WTC11 (cell line): ENCODE results near the gene DAD1. TPM values are rescaled to one million over a fixed set of nuclear protein-coding genes. Genes with fewer than 3 reads are reported as not detected.

Source experiments
- ATAC-seq: fragments of 200-7000 bp; cut with Tn5 transposase; 2 replicates; pipeline ENCODE4 v1.10.0; 2021; ENCODE audit warnings: mild to moderate bottlenecking, moderate library complexity
- CTCF ChIA-PET: fragments of 300-600 bp; sonication (Branson Sonifier 250); formaldehyde crosslinking; loops from one replicate; lab custom pipeline; 2021; ENCODE audit warnings: antibody characterized with exemption; lab: Charles Lee
- POLR2A ChIA-PET: fragments of 350-600 bp; sonication (Branson Sonifier 250); formaldehyde crosslinking; loops from one replicate; lab custom pipeline; 2021; ENCODE audit warnings: antibody characterized with exemption; lab: Charles Lee
- DNase-seq: peaks from one replicate; pipeline ENCODE4 v3.0.0; 2021; ENCODE audit warnings: low spot score
- H3K27ac Mint-ChIP-seq: 2 replicates; pipeline ENCODE4 v1.8.0; 2021; ENCODE audit warnings: mixed read lengths
- H3K27me3 Mint-ChIP-seq: 2 replicates; pipeline ENCODE4 v1.8.0; 2021; ENCODE audit warnings: low read depth, mild to moderate bottlenecking, moderate library complexity, mixed read lengths
- H3K36me3 Mint-ChIP-seq: 2 replicates; pipeline ENCODE4 v1.8.0; 2021; ENCODE audit warnings: mixed read lengths
- H3K4me1 Mint-ChIP-seq: 2 replicates; pipeline ENCODE4 v1.8.0; 2022; ENCODE audit warnings: mixed read lengths
- H3K4me3 Mint-ChIP-seq: 2 replicates; pipeline ENCODE4 v1.8.0; 2021; ENCODE audit warnings: mild to moderate bottlenecking, moderate library complexity, mixed read lengths
- H3K9me3 Mint-ChIP-seq: 2 replicates; pipeline ENCODE4 v1.8.0; 2021; ENCODE audit warnings: mixed read lengths
- AR ChIP-seq: fragments of 250-450 bp; sonication (Bioruptor Pico); IDR thresholded peaks from 2 replicates; pipeline ENCODE4 v1.9.0; 2021; ENCODE audit warnings: mild to moderate bottlenecking
- CDX4 ChIP-seq: fragments of 250-450 bp; sonication (Bioruptor Pico); IDR thresholded peaks from 2 replicates; pipeline ENCODE4 v1.9.0; 2021; ENCODE audit warnings: moderate library complexity, mild to moderate bottlenecking, inconsistent platforms, borderline replicate concordance
- GABPB1 ChIP-seq: sonication (generic); formaldehyde crosslinking; IDR thresholded peaks from 2 replicates; pipeline ENCODE4 v1.8.1; 2023; ENCODE audit warnings: mild to moderate bottlenecking, missing genetic modification reagents
- NFYB ChIP-seq: sonication (generic); formaldehyde crosslinking; conservative IDR thresholded peaks from 2 replicates; pipeline ENCODE4 v1.8.0; 2022; ENCODE audit warnings: low read depth, missing genetic modification reagents
- OVOL2 ChIP-seq: fragments of 250-450 bp; sonication (Bioruptor Pico); IDR thresholded peaks from 2 replicates; pipeline ENCODE4 v1.9.0; 2021; ENCODE audit warnings: mild to moderate bottlenecking, borderline replicate concordance
- RORB ChIP-seq: fragments of 250-450 bp; sonication (Bioruptor Pico); IDR thresholded peaks from 2 replicates; pipeline ENCODE4 v1.9.0; 2021; ENCODE audit warnings: mild to moderate bottlenecking
- STAT6 ChIP-seq: sonication (generic); formaldehyde crosslinking; conservative IDR thresholded peaks from 2 replicates; pipeline ENCODE4 v1.8.1; 2023; ENCODE audit warnings: mild to moderate bottlenecking, low read depth, missing genetic modification reagents, moderate library complexity
- ZBTB21 ChIP-seq: sonication (generic); formaldehyde crosslinking; IDR thresholded peaks from 2 replicates; pipeline ENCODE4 v1.8.1; 2023; ENCODE audit warnings: mild to moderate bottlenecking, missing genetic modification reagents, borderline replicate concordance
- ZMAT4 ChIP-seq: fragments of 250-450 bp; sonication (Bioruptor Pico); IDR thresholded peaks from 2 replicates; pipeline ENCODE4 v1.9.0; 2021; ENCODE audit warnings: mild to moderate bottlenecking
- ZNF121 ChIP-seq: sonication (generic); formaldehyde crosslinking; IDR thresholded peaks from 2 replicates; pipeline ENCODE4 v1.8.0; 2023; ENCODE audit warnings: missing genetic modification reagents
- ZNF317 ChIP-seq: sonication (generic); formaldehyde crosslinking; IDR thresholded peaks from 2 replicates; pipeline ENCODE4 v1.8.1; 2023; ENCODE audit warnings: low read depth, mild to moderate bottlenecking, moderate library complexity, missing genetic modification reagents, borderline replicate concordance
- ZNF396 ChIP-seq: fragments of 250-450 bp; sonication (Bioruptor Pico); IDR thresholded peaks from 2 replicates; pipeline ENCODE4 v1.8.0; 2021; ENCODE audit warnings: mild to moderate bottlenecking, moderate library complexity, borderline replicate concordance
- ZNF512 ChIP-seq: sonication (generic); formaldehyde crosslinking; IDR thresholded peaks from 2 replicates; pipeline ENCODE4 v1.8.1; 2022; ENCODE audit warnings: missing genetic modification reagents, borderline replicate concordance
- ZSCAN18 ChIP-seq: fragments of 250-450 bp; sonication (Bioruptor Pico); IDR thresholded peaks from 2 replicates; pipeline ENCODE4 v2.1.2; 2022; ENCODE audit warnings: mild to moderate bottlenecking, moderate library complexity
- total RNA-seq: library from RNA; stranded (reverse); gene quantifications from 3 replicates; pipeline ENCODE4 v1.2.3, GENCODE V29; 2021

The DAD1 gene
- total RNA-seq, 1 experiment from 2014 or later = 125 TPM

DNA sequence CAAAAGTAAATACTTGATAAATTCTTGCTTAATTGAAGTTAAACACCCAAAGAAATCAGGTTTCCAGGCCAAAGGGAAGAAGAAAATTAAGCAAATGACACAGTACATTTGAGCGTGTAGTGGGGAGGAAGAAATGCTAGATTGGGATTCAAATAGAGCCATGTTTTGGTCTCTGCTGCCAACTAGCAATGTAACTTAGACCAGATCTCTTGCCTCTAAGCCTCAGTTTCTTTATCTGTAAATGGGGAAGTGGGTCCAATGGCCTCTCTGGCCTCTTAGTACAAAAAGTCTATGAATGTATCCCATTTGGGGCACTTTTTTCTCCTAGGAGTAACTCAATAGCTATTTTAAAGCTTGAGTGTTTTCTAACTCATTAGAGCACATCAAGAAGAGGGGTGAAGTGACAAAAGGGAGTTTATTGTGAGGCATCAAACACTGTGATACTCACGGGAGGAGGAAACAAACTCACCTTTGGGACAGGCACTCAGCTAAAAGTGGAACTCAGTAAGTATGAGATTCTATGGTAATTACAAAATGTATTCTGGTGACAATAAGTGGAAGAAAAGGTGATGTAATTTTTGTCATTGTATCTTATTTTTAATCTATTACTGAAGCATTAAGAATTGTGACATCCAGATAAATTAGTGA is 55.8 kb downstream of the DAD1 start:
- CTCF ChIA-PET = interaction anchor here (1.1 kb wide), 1 partner anchor 38 kb away, joined by 3 read pairs; no protein-coding TSS in a partner anchor
- no peak overlapping the region for H3K4me3 Mint-ChIP-seq
- ATAC-seq = no peak
- POLR2A ChIA-PET = no interaction called here
- no peak for TF ChIP-seq NFYB (CRISPR knock-in tag)
- no peaks in the 10 kb centered on the region for H3K36me3 Mint-ChIP-seq
- H3K4me1 Mint-ChIP-seq = peaks cover 1% of the 10 kb centered on the region
- H3K9me3 Mint-ChIP-seq = peaks cover 3% of the 10 kb centered on the region; the same call in 1 of the 2 replicates
- no peaks in the 10 kb centered on the region for H3K27me3 Mint-ChIP-seq
- H3K27ac Mint-ChIP-seq = no peak overlapping the region
- DNase-seq = no peak

GRCh38 chr14:22532345-22533056 is 56.5 kb downstream of the DAD1 start:
- Mint-ChIP-seq H3K27ac (no peak overlapping the region), H3K4me3 (no peak overlapping the region), H3K4me1 (no peaks in the 10 kb centered on the region), H3K9me3 (peaks cover 3% of the 10 kb centered on the region; the same call in 1 of the 2 replicates), H3K27me3 (no peaks in the 10 kb centered on the region), H3K36me3 (no peaks in the 10 kb centered on the region)
- DNase-seq (no peak), ATAC-seq (no peak)
- ChIA-PET CTCF (interaction anchor here (1.4 kb wide), 1 partner anchor 38 kb away, joined by 3 read pairs; no protein-coding TSS in a partner anchor), POLR2A (no interaction called here)
- no peak for TF ChIP-seq ZNF512 (CRISPR knock-in tag)
- TF ChIP-seq ZSCAN18 (CRISPR knock-in tag) = no peak
- no peak for TF ChIP-seq OVOL2
- TF ChIP-seq ZNF396 (CRISPR knock-in tag) = no peak
- no peak for TF ChIP-seq ZNF317 (CRISPR knock-in tag)
- TF ChIP-seq ZBTB21 (CRISPR knock-in tag) = no peak
- no peak for TF ChIP-seq RORB (CRISPR knock-in tag)
- no peak for TF ChIP-seq STAT6

GRCh38 chr14:22531451-22532344 is 57.3 kb downstream of the DAD1 start:
- H3K4me3 Mint-ChIP-seq = no peak overlapping the region
- H3K4me1 Mint-ChIP-seq = no peaks in the 10 kb centered on the region
- ChIA-PET POLR2A (no interaction called here), CTCF (interaction anchor here (0.7 to 1.4 kb wide), 2 partner anchors 25 to 38 kb away, joined by 3 read pairs; no protein-coding TSS in a partner anchor)
- 0 out of 2 replicates have a peak, but pooled peaks cover 3% of the 10 kb centered on the region for H3K9me3 Mint-ChIP-seq
- H3K27ac Mint-ChIP-seq = no peak overlapping the region
- H3K36me3 Mint-ChIP-seq = no peaks in the 10 kb centered on the region
- DNase-seq (no peak), ATAC-seq (no peak)
- H3K27me3 Mint-ChIP-seq = no peaks in the 10 kb centered on the region
- TF ChIP-seq ZMAT4 (CRISPR knock-in tag) (no peak), AR (no peak), NFYB (CRISPR knock-in tag) (no peak), ZNF121 (CRISPR knock-in tag) (no peak), CDX4 (no peak), GABPB1 (CRISPR knock-in tag) (no peak)
